ENCODE results near the gene SOCS7.

SOCS7 gene

GRCh38 chr17:38336838-38337237, 14.8 kb upstream of the SOCS7 start:
- Histone ChIP-seq H3K9me2 (replicated peaks; ENCODE audit: control insufficient read depth, low read length) (no peaks in the 10 kb centered on the region), H4K20me1 (ENCODE audit: control insufficient read depth, insufficient read depth, low read depth, low read length) (no peaks in the 10 kb centered on the region), H3K79me2 (ENCODE audit: control insufficient read depth, low read length) (no peaks in the 10 kb centered on the region), H3K9me3 (ENCODE audit: control insufficient read depth, insufficient read depth, low read length) (no peaks in the 10 kb centered on the region), H3K4me1 (ENCODE audit: control insufficient read depth, low read length) (0 out of 2 replicates have a peak, but pooled peaks cover 3% of the 10 kb centered on the region), H3K27ac (ENCODE audit: low read depth, low read length) (no peak overlapping the region), H3F3A (ENCODE audit: control insufficient read depth, insufficient read depth) (no peaks in the 10 kb centered on the region), H3K4me2 (ENCODE audit: low read length) (no peak overlapping the region), H3K27me3 (ENCODE audit: control insufficient read depth, low read length) (no peaks in the 10 kb centered on the region), H3K36me3 (ENCODE audit: control insufficient read depth, low read length) (no peaks in the 10 kb centered on the region), H3K4me3 (ENCODE audit: low read length) (no peak overlapping the region)
- TF ChIP-seq, protein P1, sequence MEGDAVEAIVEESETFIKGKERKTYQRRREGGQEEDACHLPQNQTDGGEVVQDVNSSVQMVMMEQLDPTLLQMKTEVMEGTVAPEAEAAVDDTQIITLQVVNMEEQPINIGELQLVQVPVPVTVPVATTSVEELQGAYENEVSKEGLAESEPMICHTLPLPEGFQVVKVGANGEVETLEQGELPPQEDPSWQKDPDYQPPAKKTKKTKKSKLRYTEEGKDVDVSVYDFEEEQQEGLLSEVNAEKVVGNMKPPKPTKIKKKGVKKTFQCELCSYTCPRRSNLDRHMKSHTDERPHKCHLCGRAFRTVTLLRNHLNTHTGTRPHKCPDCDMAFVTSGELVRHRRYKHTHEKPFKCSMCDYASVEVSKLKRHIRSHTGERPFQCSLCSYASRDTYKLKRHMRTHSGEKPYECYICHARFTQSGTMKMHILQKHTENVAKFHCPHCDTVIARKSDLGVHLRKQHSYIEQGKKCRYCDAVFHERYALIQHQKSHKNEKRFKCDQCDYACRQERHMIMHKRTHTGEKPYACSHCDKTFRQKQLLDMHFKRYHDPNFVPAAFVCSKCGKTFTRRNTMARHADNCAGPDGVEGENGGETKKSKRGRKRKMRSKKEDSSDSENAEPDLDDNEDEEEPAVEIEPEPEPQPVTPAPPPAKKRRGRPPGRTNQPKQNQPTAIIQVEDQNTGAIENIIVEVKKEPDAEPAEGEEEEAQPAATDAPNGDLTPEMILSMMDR (IDR thresholded peaks at IDR 0.05; ENCODE audit: low read depth, low read length, poor library complexity, severe bottlenecking): no peak
- no peak for TF ChIP-seq EZH2phosphoT487 (IDR thresholded peaks at IDR 0.05; ENCODE audit: borderline replicate concordance, low read length)

GRCh38 chr17:38338053-38338452, 13.6 kb upstream of the SOCS7 start:
- no peaks in the 10 kb centered on the region for H3F3A ChIP-seq (ENCODE audit: control insufficient read depth, insufficient read depth)
- no peak overlapping the region for H3K27ac ChIP-seq (ENCODE audit: low read depth, low read length)
- H3K9me2 ChIP-seq (replicated peaks; ENCODE audit: control insufficient read depth, low read length): no peaks in the 10 kb centered on the region
- TF ChIP-seq, protein P1 (IDR thresholded peaks at IDR 0.05; ENCODE audit: low read depth, low read length, poor library complexity, severe bottlenecking): no peak
- TF ChIP-seq EZH2phosphoT487 (IDR thresholded peaks at IDR 0.05; ENCODE audit: borderline replicate concordance, low read length): no peak
- no peaks in the 10 kb centered on the region for H3K36me3 ChIP-seq (ENCODE audit: control insufficient read depth, low read length)
- H3K4me1 ChIP-seq (ENCODE audit: control insufficient read depth, low read length): 0 out of 2 replicates have a peak, but pooled peaks cover 3% of the 10 kb centered on the region
- no peaks in the 10 kb centered on the region for H3K79me2 ChIP-seq (ENCODE audit: control insufficient read depth, low read length)
- H3K4me2 ChIP-seq (ENCODE audit: low read length): no peak overlapping the region
- no peaks in the 10 kb centered on the region for H4K20me1 ChIP-seq (ENCODE audit: control insufficient read depth, insufficient read depth, low read depth, low read length)
- H3K9me3 ChIP-seq (ENCODE audit: control insufficient read depth, insufficient read depth, low read length): no peaks in the 10 kb centered on the region
- no peak overlapping the region for H3K4me3 ChIP-seq (ENCODE audit: low read length)
- H3K27me3 ChIP-seq (ENCODE audit: control insufficient read depth, low read length): no peaks in the 10 kb centered on the region

- no peaks in the 10 kb centered on the region for H3K27me3 ChIP-seq (ENCODE audit: control insufficient read depth, low read length)
- no peak overlapping the region for H3K4me3 ChIP-seq (ENCODE audit: low read length)
- no peaks in the 10 kb centered on the region for H3K36me3 ChIP-seq (ENCODE audit: control insufficient read depth, low read length)
- no peaks in the 10 kb centered on the region for H3K79me2 ChIP-seq (ENCODE audit: control insufficient read depth, low read length)
- no peak for TF ChIP-seq EZH2phosphoT487 (IDR thresholded peaks at IDR 0.05; ENCODE audit: borderline replicate concordance, low read length)
- TF ChIP-seq, protein P1 (IDR thresholded peaks at IDR 0.05; ENCODE audit: low read depth, low read length, poor library complexity, severe bottlenecking): no peak
- no peaks in the 10 kb centered on the region for H3K9me3 ChIP-seq (ENCODE audit: control insufficient read depth, insufficient read depth, low read length)
- H4K20me1 ChIP-seq (ENCODE audit: control insufficient read depth, insufficient read depth, low read depth, low read length): no peaks in the 10 kb centered on the region
- H3F3A ChIP-seq (ENCODE audit: control insufficient read depth, insufficient read depth): no peaks in the 10 kb centered on the region
- H3K4me1 ChIP-seq (ENCODE audit: control insufficient read depth, low read length): 0 out of 2 replicates have a peak, but pooled peaks cover 3% of the 10 kb centered on the region
- no peaks in the 10 kb centered on the region for H3K9me2 ChIP-seq (replicated peaks; ENCODE audit: control insufficient read depth, low read length)
- no peak overlapping the region for H3K4me2 ChIP-seq (ENCODE audit: low read length)
- H3K27ac ChIP-seq (ENCODE audit: low read depth, low read length): no peak overlapping the region
These were observed 13.1 kb upstream of the SOCS7 start for GRCh38 chr17:38338535-38338934.
